GM10847 (cell line): ENCODE data around the gene JMY.

Experiments used
- POLR2A ChIP-seq: IDR thresholded peaks from 2 replicates; pipeline ENCODE4 v1.6.1; 2011; ENCODE audit not compliant: insufficient read length; ENCODE audit errors: extremely low read depth

JMY gene

DNA sequence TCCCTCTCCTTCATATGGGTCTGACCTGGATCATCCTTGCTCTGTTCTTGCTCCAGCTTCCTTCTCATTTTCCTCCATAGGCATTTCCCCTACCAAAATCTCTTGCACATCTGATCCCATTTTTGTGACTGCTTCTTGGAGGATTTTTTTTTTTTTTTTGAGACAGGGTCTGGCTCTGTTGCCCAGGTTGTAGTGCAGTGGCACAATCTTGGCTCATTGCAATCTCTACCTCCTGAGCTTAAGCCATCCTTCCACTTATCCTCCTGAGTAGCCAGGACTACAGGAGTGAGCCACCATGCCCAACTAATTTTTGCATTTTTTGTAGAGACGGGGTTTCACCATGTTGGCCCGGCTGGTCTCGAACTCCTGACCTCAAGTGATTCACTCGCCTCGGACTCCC, 10.5 kb upstream of the JMY start:
- no peak for TF ChIP-seq POLR2A

- TF ChIP-seq POLR2A: no peak
Observed at GRCh38 chr5:79227484-79228025, 8.4 kb upstream of the JMY start.

- TF ChIP-seq POLR2A: no peak
Observed at GRCh38 chr5:79229357-79230174, 6.4 kb upstream of the JMY start.

DNA sequence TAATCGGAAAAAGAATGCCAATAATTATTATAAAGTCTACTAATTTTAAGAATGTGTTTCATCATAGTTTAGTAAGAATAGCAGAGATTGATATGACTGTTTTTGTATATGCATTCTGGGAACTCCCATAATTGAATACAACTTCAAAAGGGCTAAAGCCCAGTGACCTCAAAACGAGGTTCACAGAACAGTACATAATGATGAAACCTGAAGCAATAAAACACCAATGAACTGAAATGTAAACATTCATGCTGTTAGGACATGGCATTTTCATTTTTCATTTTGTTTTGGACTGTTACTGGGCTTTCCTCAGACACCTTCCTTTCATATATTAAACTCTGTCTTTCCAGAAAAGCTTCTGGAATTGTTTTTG, 684 bp upstream of the JMY start:
- no peak for TF ChIP-seq POLR2A

- TF ChIP-seq POLR2A: no peak
Observed at GRCh38 chr5:79236362-79236969, 535 bp downstream of the JMY start.

DNA sequence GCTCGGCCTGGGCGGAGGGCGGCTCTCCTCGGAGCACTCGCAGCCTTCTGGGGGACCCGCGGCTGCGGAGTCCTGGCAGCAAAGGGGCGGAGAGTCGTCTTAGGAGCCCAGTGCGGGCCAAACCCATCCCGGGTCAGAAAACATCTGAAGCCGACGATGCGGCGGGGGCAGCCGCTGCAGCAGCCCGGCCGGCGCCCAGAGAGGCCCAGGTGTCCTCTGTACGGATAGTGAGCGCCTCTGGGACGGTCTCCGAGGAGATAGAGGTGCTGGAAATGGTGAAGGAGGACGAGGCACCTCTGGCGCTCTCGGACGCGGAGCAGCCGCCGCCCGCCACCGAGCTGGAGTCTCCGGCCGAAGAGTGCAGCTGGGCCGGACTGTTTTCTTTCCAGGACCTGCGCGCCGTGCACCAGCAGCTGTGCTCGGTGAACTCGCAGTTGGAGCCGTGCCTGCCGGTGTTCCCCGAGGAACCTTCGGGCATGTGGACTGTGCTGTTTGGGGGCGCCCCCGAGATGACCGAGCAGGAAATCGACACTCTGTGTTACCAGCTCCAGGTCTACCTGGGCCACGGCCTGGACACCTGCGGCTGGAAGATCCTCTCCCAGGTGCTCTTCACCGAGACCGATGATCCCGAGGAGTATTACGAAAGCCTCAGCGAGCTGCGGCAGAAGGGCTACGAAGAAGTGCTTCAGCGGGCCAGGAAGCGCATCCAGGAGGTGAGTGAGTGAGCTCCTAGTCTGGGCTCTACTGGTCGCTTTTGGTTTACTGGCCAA, 1.2 kb downstream of the JMY start:
- no peak for TF ChIP-seq POLR2A

DNA sequence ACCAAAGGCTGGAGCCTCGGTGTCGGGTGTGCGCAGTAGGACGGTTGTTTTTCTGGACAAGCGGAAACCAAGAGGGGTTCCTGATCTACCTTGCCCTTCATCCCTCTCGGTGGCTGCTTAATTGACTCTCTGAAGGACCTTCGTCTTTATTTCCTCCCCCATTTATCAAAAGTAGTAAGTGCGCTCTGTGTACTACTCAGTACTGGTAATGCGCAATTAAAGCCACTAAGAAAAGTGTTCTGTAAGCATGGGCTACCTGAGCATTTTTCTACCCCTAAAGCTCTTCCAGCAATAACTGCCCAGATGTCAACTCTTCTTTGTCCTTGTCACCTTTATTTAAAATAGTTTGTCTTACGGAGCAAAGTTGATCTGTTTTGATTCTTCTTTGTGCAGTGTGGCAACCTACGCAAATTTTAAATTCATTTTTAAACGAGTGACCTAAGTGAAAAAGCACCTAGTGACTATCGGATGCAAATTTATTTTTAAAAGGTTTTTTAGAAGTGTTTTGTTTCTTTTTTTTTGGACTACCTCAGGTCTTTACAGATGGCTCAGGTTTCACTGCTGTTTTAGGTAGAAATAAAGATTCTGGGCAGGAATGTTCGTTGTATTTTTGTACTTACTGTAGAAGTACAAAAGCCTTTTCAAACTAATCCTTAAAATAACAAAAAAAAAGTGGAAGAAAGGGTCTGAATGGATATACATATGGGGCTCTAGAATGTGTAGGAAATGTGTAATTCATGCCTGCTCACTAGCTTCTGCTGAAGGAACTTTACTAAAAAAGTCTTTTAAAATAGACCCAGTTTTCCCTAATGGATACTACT, 2.0 kb downstream of the JMY start:
- no peak for TF ChIP-seq POLR2A

DNA sequence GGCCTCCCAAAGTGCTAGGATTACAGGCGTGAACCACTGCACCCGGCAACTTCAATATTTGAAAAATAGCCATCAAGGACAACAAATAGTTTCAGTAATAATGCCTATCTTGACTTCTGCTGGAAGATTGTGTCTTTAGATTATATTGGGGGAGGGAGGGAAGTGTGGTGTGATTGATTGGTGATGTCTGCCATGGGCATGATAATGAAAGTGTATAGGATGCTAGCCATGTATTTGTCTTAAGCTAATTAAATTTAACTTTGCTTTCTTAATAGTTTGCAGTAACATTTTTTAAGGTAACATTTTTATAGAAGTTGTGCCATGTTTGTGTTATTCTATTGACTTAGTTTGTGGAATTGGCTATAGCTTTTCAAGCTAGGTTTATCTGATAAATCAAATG, 4.6 kb downstream of the JMY start:
- no peak for TF ChIP-seq POLR2A

- no peak for TF ChIP-seq POLR2A
Observed at GRCh38 chr5:79241535-79241979, 5.6 kb downstream of the JMY start.

- no peak for TF ChIP-seq POLR2A
Observed at GRCh38 chr5:79242242-79243039, 6.5 kb downstream of the JMY start.

- no peak for TF ChIP-seq POLR2A
Observed at GRCh38 chr5:79243224-79243623, 7.3 kb downstream of the JMY start.

DNA sequence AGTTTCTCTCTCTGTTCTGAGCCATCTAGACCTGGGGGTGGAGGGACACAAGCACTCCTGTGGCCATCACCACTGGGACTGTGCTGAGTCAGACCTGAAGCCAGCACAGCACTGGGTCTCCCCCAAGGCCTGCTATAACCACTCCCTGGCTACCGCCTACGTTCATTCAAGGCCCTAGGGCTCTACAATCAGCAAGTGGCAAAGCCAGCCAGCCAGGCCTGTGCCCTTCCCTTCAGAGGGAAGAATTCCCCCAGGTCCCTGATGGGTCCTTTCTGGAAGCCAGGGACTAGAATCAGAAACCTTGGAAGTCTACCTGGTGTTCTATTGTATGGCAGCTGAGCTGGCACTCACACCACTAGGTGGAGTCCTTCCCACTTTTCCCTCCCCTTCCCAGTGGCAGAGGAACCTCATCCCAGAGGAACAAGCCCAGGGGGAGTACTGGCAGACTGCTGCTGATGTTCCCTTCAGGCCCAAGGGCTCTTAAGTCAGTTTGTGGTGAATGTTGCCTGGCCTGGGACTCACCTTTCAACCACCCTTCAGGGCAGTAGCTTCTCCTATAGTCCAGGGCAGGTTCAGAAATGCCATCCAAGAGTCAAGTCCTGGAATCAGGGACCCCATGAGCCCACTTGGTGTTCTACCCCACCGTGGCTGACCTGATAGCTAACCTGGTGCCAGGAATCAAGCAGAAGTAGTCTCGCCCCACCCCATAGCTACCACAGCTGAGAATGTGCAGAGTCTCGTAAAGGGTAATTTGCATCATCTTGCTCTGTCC, 20.0 kb downstream of the JMY start:
- no peak for TF ChIP-seq POLR2A

GRCh38 chr5:79256563-79256962, 20.6 kb downstream of the JMY start:
- TF ChIP-seq POLR2A: no peak

DNA sequence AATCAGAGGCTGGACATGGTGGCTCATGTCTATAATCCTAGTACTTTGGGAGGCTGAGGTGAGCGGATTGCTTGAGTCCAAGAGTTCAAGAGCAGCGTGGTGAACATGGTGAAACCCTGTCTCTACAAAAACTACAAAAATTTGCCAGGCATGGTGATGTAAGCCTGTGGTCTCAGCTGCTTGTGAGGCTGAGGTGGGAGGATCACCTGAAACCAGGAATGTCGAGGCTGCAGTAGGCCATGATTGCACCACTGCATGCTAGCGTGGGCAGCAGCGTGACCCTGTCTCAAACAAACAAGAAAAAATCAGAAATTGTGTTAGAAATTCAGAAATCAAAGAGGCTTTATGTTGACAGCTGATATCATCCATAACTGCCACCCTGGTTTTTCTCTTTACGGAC, 21.4 kb downstream of the JMY start:
- no peak for TF ChIP-seq POLR2A

GRCh38 chr5:79258801-79259200, 22.9 kb downstream of the JMY start:
- TF ChIP-seq POLR2A: no peak
